Epithelial cell of esophagus (primary cell): ENCODE results near the gene SLC8A2.

ENCODE experiments used
- DNase-seq: peaks from one replicate; pipeline ENCODE4 v3.0.0; 2010; ENCODE audit warnings: low read depth
- H3K4me3 ChIP-seq: 2 replicates; pipeline ENCODE4 v1.5.1; 2011; ENCODE audit warnings: mild to moderate bottlenecking, low read length, control low read depth
- CTCF ChIP-seq: IDR thresholded peaks from 2 replicates; pipeline ENCODE4 v1.5.1; 2011; ENCODE audit warnings: low read depth, mild to moderate bottlenecking, low read length, control low read depth, inconsistent platforms; ENCODE audit not compliant: insufficient read depth; ENCODE audit errors: missing control alignments

SLC8A2 gene

GRCh38 chr19:47445937-47446402 lies 25.7 kb downstream of the SLC8A2 start:
- DNase-seq: peak; percentile 22
- H3K4me3 ChIP-seq: no peak overlapping the region
- TF ChIP-seq CTCF: no peak

- no peak overlapping the region for H3K4me3 ChIP-seq
- DNase-seq: no peak
- no peak for TF ChIP-seq CTCF
These were observed 26.2 kb downstream of the SLC8A2 start for GRCh38 chr19:47445527-47445926.

DNA sequence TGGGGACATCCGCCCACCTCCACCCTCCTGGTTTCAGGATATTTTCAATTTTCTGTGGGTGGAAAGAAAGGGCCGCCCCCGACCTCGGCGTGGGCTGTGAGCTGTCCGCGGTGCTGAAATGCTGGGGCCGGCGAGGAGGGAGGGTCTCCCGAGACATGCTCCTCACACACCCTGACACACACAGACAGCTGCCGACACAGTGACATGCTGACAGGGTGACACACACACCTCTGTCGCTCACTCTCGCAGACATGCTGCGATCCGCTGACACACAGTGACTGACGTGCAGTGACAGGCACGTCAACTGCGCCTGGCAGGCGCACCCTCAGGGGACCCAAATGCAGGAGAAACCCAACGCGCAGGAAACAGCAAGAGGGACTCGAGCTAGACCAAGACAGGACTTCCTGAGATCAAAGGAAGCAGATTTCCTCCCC lies 27.3 kb downstream of the SLC8A2 start:
- no peak for TF ChIP-seq CTCF
- DNase-seq: no peak
- H3K4me3 ChIP-seq: no peak overlapping the region

DNA sequence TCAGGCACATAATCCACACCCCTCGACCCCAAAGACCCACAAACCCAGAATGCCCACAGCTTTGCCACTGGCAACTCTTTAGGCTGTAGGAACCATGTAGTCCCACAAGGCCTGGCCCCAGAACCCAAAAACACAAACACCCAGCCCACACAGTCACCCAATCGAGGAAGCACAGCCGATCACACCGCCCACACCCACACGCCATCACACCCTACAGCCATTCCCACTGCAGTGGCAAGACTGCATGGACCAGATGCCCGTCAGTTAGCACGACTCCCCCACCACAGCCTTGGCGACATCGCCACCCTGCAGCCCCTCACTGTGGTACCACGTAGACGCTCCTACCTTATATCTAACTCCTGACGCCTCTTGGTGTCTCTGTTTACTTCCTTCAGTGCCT lies 28.4 kb downstream of the SLC8A2 start:
- H3K4me3 ChIP-seq: no peak overlapping the region
- TF ChIP-seq CTCF: no peak
- no peak for DNase-seq

DNA sequence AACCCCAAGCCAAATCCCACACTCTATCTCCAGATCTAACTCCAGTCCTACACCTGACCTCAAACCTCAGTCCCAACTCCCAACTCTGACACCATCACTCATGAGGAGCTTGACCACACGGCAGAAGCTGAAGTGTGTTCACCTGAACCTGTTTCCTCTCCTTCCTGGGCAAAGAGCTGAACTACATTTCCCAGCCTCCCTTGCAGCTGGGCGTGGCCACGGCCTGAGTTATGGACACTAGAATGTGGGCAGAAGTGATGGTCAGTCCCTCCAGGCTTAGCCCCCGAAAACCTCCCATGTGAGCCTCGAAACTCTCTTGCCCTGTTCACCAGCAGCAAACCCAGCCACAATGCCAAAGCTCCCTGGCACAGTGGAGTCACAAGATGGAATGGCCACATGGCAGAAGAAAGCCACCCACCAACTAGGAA lies 32.9 kb downstream of the SLC8A2 start:
- no peak overlapping the region for H3K4me3 ChIP-seq
- no peak for TF ChIP-seq CTCF
- DNase-seq: peak; percentile 33

- no peak overlapping the region for H3K4me3 ChIP-seq
- no peak for TF ChIP-seq CTCF
- DNase-seq: no peak
These were observed 34.2 kb downstream of the SLC8A2 start for GRCh38 chr19:47437500-47437899.

DNA sequence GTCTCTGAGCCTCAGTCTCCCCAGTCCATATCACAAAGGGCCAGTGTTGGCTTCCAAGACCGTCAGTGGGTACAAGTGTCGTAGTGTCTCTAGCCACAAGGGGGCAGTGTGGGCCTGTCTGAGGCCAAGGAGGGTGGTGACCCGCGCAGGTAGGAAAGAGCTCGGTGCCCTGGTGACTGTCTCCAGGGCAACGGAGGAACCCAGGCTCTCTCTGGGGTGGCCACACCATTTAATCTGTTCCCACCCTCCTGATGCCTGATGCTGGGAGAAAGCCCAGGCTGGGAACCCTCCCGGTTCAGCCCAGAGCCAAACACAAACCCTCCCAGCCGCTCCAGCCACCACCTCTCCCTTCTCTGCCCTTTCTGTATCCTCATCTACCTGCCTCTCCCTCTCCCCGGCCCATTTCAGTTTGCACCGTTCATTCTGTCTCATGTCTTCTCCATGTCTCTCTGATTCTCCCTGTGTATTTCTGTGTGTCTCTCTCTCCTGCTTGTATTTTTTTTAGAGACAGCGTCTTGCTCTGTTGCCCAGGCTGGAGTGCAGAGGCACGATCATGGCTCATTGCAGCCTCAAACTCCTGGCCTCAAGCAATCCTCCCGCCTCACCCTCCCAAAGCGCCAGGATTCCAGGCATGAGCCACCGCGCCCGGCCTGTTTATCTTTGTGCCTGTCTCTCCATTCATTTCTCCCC lies 34.8 kb downstream of the SLC8A2 start:
- TF ChIP-seq CTCF: peak; percentile 88
- H3K4me3 ChIP-seq: no peak overlapping the region
- peak; percentile 76 for DNase-seq
